Activated CD4-positive, alpha-beta T cell treated with anti-CD3 and anti-CD28 coated beads, Interleukin-2, amount 50 U/mL, for 1 hour (primary cell): ENCODE measurements around the gene KIAA1958.

Experiments used
- DNase-seq: peaks from one replicate; pipeline ENCODE4 v3.0.0-alpha.2; 2020

Gene KIAA1958

DNA sequence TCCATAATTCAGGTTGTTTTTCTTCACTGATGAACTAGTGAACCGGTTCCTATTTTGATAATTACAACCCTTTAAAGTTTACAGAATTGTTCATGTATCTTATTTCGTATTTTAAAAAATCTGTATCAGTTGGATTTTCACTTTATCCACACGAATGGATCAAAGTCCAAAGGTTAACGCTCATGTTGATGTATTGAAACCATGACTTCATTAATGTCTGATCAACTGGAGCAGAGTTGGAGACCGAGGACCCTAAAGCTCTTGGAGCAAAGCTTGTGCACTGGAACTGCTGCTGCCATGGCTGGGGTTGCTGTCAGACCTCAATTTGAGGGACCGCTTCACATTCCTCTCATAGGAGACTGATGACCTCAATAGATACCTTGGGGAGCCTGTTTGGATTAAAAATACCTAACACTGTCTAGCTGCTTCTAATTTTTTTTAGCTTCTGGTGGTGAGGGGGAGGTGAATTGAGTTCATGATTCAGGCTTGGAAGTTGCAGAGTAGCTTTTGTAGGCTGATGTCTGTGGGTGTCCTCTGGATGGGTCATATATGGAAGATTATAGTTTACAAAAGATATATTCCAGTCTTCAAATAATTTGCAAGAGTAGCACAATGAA lies 45.1 kb downstream of the KIAA1958 start:
- no peak for DNase-seq

- DNase-seq, result no peak
These were observed 45.8 kb downstream of the KIAA1958 start for GRCh38 chr9:112532427-112532826.

- no peak for DNase-seq
These were observed 47.0 kb downstream of the KIAA1958 start for GRCh38 chr9:112533660-112534059.

DNA sequence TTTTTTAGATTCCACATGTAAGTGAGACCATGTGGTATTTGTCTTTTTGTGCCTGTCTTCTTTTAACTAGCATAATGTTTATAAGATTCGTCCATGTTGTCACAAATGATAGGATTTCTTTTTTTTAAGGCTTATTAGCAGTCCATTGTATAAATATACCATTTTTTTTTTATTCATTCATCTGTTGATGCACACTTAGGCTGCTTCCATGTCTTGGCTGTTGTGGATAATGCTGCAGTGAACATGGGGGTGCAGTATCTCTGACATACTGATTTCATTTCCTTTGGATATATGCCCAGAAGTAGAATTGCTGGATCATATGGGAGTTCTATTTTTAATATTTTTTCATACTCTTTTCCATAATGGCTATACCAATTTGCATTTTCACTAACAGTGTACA lies 48.7 kb downstream of the KIAA1958 start:
- no peak for DNase-seq

DNA sequence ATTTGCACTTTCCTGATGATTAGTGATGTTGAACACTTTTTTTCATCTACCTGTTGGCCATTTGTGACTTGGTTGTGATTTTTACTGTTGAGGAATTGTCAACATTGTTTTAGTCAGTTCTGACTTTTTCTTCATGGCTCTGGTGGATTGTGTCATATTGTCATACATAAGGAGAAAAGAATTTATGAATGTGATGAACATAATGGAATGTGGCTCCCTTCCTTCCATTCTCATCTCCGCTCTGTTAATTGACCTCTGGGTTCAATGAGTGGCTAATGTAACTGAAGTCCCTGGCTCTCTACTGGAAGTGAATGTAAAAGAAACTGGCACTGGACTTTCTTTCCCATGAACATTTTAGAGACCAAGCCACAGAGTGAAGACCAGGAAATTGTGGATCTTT lies 49.2 kb downstream of the KIAA1958 start:
- no peak for DNase-seq

- DNase-seq, result no peak
These were observed 50.9 kb downstream of the KIAA1958 start for GRCh38 chr9:112537561-112537960.

DNA sequence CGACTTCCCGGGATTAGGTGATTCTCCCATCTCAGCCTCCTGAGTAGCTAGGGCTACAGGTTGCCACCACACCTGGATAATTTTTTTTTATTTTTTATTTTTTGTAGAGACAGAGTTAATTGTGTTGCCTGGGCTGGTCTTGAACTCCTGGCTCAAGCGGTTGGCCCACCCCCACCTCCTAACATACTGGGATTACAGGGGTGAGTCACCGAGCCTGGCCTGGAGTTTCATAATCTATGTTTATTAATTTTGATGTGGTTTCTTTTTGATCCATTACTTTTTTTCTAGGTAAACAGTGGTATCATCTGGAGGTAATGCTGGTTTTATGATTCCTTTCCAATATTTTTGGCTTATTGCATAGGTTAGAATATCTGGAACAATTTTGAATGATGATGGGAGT lies 54.2 kb downstream of the KIAA1958 start:
- DNase-seq, result no peak

GRCh38 chr9:112541685-112542084 lies 55.1 kb downstream of the KIAA1958 start:
- no peak for DNase-seq

GRCh38 chr9:112542593-112543292 lies 56.1 kb downstream of the KIAA1958 start:
- DNase-seq, result no peak

DNA sequence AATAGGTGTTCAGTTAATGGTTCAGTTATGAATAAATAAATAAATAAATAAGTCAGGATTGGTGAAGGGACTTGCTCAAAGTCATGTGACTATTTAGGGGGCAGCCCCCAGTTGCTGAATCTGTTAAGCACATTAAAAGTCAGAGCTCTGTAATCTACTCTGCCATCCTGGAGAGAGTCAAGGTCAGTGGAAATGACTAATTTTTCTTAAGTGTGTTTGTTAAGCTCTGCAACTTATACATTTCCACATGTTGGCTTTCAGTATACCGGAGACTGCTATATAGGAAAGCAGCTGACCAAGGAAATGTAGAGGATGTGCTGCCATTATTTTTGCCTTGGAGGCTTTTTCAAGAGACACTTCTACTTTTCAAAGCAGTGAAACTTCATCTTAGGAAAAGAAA lies 57.9 kb downstream of the KIAA1958 start:
- no peak for DNase-seq

GRCh38 chr9:112545237-112545636 lies 58.6 kb downstream of the KIAA1958 start:
- no peak for DNase-seq

- DNase-seq, result no peak
These were observed 59.8 kb downstream of the KIAA1958 start for GRCh38 chr9:112546149-112547012.

DNA sequence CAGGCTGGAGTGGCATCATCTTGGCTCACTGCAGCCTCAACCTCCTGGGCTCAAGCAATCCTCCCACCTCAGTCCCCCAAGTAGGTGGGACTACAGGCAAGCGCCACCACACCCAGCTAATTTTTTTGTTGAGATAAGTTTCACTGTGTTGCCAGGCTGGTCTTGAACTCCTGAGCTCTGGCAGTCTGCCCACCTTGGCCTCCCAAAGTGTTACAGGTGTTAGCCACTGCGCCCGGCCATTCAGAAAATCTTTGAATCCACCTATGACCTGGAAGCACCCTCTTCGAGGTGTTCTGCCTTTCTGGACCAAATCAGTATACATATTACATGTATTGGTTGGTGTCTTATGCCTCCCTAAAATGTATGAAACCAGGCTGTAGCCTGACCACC lies 61.4 kb downstream of the KIAA1958 start:
- no peak for DNase-seq

- no peak for DNase-seq
These were observed 62.4 kb downstream of the KIAA1958 start for GRCh38 chr9:112548836-112549595.

DNA sequence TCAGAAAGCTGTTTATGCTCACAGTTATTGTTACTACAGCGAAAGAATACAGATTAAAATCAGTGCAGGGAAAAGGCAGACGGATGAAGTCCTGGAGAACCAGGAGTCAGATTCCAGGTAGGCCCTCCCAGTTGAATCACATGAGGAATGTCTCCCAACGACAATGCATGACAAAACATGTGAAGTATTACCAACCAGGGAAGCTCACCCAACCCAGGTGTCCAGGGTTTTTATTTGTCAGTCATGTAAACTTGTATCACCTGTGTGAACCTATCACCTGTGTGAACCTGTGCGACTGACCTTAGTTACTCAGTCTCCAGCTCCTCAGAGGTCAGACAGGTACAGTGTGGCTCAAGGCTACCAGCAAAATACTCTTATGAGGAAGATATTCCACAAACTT lies 63.9 kb downstream of the KIAA1958 start:
- DNase-seq, result no peak

DNA sequence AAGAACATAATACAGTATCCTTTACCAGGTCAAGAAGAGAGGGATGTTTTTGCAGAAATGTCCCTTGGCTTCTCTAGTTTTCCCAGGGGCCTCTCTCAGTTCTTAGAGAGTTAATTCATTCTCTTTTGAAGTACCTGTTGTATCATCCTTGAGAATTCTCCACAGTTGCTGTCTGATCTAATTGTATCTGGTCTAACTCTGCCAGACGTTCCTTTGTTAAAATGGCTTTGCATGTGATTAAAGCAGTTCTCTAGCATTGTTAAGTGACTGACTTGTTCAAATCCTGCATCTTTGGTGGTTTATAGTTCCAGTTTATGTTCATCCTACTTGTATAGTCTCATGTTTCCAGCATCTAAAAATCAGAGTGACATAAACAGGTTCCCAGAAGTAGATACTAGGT lies 65.0 kb downstream of the KIAA1958 start:
- no peak for DNase-seq

DNA sequence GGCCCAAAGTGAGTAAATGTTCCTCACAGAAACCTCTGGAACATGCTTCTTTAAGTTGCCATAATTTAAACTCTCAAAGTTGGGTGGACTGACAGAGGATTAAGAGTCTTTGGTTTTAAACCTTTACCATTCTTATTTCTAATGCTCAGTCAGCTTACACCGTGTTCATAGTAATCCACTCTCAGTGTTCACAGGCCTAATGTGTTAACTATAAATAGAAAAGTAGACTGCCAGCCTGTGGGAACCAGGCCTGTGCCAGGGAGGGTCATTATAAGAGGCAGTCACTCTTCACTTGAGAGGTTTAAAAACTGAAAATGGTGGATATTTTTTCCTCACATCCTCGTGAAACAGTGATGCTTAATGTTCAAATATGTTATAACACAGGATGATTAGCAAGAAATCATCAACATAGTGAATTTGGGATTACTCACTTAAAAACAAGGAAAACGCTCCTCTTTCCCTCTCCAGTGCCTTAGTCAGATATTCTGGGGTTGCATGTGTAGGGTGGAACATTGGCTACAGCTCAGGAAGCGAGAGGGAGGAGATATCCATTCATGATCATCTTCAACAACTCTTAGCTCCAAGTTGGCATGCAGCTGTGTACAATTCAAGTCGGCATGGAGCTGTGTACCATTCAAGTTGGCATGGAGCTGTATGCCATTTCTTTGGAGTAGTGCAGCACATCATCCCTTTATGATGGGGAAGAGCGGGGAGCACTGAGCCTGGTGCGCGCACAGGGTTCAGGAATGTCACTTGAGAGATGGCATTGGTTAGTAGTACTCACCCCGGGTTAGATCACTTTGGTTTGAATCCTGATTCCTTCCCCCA lies 65.8 kb downstream of the KIAA1958 start:
- DNase-seq, result no peak

DNA sequence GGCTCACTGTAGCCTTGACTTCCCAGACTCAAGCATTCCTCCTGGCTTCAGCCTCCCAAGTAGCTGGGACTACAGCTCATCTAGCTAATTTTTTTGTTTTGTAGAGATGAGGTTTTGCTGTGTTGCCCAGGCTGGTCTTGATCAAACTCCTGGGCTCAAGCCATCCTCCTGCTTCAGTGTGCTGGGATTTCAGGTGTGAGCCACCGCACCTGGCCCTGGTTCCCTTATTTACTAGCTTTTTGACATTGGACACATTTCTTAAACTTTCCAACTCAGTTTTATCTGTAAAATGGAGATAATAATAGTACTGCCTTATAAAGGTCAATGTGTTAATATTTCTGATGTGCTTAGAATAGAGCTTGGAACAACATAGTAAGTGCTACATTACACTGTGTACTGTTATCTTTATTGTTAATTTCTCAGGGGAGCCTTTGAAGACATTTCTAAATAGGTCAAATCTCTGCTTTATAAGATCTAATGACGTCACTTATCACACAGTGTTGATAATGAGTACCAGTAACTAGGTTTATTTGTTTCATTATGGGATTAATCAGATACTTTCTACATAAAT lies 66.7 kb downstream of the KIAA1958 start:
- DNase-seq, result no peak

DNA sequence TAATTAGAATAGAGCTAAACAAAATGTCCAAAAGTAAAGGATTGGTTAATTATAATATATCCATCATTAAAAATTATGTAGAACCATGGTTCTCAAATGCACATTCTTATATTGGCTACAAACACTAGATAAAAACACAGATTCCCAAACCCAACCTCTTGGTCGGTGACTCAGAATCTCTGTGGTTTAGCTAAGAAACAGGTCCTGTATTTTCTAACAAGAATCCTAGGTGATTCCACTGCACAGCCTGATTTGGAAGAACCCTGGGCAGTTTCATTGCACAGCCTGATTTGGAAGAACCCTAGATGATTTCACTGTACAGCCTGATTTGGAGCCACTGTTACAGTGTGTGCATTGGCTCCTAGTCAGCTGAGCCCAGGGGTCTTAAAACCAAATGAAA lies 67.9 kb downstream of the KIAA1958 start:
- no peak for DNase-seq

GRCh38 chr9:112555101-112555643 lies 68.5 kb downstream of the KIAA1958 start:
- no peak for DNase-seq

DNA sequence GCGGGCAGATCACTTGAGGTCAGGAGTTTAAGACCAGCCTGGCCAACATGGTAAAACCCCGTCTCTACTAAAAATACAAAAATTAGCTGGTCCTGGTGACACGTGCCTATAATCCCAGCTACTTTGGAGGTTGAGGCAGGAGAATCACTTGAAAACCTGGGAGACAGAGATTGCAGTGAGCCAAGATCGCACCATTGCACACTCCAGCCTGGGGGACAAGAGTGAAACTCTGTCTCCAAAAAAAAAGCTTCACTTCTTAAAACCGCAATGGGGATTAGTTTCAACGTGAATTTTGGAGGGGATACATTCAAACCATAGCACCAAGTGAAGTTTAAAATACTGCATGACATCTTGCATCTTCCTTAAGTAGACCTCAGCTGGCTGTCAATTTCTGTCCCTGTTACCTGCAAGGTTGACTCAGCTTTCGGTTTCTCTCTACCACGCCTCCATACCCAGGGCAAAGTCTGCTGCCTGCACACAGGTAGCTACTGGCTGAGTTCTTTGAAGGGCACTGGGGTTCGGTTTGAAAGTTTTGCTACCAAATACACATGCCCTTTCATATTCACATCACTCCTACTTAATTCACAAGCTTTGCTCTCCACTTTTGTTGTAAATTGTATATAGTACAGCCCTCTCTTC lies 69.3 kb downstream of the KIAA1958 start:
- DNase-seq, result no peak
